Activated CD8-positive, alpha-beta memory T cell treated with anti-CD3 and anti-CD28 coated beads for 24 hours (primary cell): Measurements from ENCODE around the gene S100A6.
"Not testable (repeated sequence)": the region's sequence is repeated elsewhere in the genome, so short reads cannot be mapped to it uniquely, and the experiment has no call there.

Source experiments
- DNase-seq: peaks from one replicate; pipeline ENCODE4 v3.0.0-alpha.2; 2020

Gene S100A6

GRCh38 chr1:153526132-153526543, 9.7 kb downstream of the S100A6 start:
- no peak for DNase-seq

GRCh38 chr1:153525088-153525728, 10.6 kb downstream of the S100A6 start:
- no peak for DNase-seq

GRCh38 chr1:153522353-153523048, 13.3 kb downstream of the S100A6 start:
- not testable (repeated sequence) for DNase-seq

GRCh38 chr1:153521808-153522207, 14.0 kb downstream of the S100A6 start:
- not testable (repeated sequence) for DNase-seq

GRCh38 chr1:153520818-153521476, 14.8 kb downstream of the S100A6 start:
- no peak for DNase-seq

GRCh38 chr1:153520137-153520691, 15.6 kb downstream of the S100A6 start:
- DNase-seq = not testable (repeated sequence)

GRCh38 chr1:153519242-153519641, 16.5 kb downstream of the S100A6 start:
- DNase-seq = no peak

- no peak for DNase-seq
These were observed 20.0 kb downstream of the S100A6 start for GRCh38 chr1:153515504-153516394.

- DNase-seq = no peak
These were observed 22.1 kb downstream of the S100A6 start for GRCh38 chr1:153513666-153514065.

- DNase-seq = no peak
These were observed 22.8 kb downstream of the S100A6 start for GRCh38 chr1:153513023-153513422.

GRCh38 chr1:153510984-153511410, 24.8 kb downstream of the S100A6 start:
- peak; percentile 92 for DNase-seq

GRCh38 chr1:153509729-153510354, 25.9 kb downstream of the S100A6 start:
- peak; percentile 86 for DNase-seq

- DNase-seq = no peak
These were observed 26.8 kb downstream of the S100A6 start for GRCh38 chr1:153509036-153509435.

GRCh38 chr1:153507926-153508583, 27.7 kb downstream of the S100A6 start:
- DNase-seq = no peak

GRCh38 chr1:153506831-153507413, 28.9 kb downstream of the S100A6 start:
- no peak for DNase-seq

GRCh38 chr1:153506386-153506785, 29.4 kb downstream of the S100A6 start:
- no peak for DNase-seq

- DNase-seq = no peak
These were observed 30.2 kb downstream of the S100A6 start for GRCh38 chr1:153505576-153505975.

- no peak for DNase-seq
These were observed 32.0 kb downstream of the S100A6 start for GRCh38 chr1:153503766-153504165.

- DNase-seq = no peak
These were observed 37.0 kb downstream of the S100A6 start for GRCh38 chr1:153498746-153499145.

GRCh38 chr1:153495536-153495935, 40.3 kb downstream of the S100A6 start:
- no peak for DNase-seq

- peak; percentile 88 for DNase-seq
These were observed 40.7 kb downstream of the S100A6 start for GRCh38 chr1:153494976-153495535.
